ENCODE measurements around the gene OR51V1. TPM values are rescaled to one million over a fixed set of nuclear protein-coding genes. Genes with fewer than 3 reads are reported as not detected.

Gene OR51V1
- total and polyA plus RNA-seq, 10 of the 15 experiments (the other 5 are each of a cell fraction or from before 2014, with no cell fraction given), result not detected

DNA sequence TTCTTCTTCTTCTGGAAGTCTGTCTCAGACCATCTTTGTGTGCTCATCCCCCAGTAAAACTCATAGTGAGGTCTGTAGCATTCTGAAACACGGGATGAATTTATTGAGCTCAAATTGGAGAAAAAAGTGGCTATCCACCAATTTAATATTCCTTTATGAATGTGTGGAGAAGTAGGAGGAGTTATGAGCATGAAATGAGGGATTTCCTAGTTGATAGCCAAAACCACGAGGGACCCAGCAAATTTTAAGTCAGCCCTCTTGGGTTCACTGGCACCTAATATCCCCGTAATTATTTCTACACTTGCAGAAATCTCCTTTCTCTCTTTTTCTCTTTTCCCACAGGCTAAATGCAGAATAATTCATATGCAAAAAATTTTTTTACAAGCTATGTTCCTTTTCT is 45.8 kb downstream of the OR51V1 start, which contains the start of gene OR52A1:
Gene OR52A1, minus strand, starts transcription at position 101 of the 400 bp plus-strand sequence. CDS start 2,388 bp downstream, outside the sequence.
- H3K36me3 ChIP-seq (ENCODE audit: control insufficient read depth in 2 of 2, insufficient read depth in 2 of 2, low read length in 1 of 2), result no peaks in the 10 kb centered on the region
- TF ChIP-seq, protein P1, sequence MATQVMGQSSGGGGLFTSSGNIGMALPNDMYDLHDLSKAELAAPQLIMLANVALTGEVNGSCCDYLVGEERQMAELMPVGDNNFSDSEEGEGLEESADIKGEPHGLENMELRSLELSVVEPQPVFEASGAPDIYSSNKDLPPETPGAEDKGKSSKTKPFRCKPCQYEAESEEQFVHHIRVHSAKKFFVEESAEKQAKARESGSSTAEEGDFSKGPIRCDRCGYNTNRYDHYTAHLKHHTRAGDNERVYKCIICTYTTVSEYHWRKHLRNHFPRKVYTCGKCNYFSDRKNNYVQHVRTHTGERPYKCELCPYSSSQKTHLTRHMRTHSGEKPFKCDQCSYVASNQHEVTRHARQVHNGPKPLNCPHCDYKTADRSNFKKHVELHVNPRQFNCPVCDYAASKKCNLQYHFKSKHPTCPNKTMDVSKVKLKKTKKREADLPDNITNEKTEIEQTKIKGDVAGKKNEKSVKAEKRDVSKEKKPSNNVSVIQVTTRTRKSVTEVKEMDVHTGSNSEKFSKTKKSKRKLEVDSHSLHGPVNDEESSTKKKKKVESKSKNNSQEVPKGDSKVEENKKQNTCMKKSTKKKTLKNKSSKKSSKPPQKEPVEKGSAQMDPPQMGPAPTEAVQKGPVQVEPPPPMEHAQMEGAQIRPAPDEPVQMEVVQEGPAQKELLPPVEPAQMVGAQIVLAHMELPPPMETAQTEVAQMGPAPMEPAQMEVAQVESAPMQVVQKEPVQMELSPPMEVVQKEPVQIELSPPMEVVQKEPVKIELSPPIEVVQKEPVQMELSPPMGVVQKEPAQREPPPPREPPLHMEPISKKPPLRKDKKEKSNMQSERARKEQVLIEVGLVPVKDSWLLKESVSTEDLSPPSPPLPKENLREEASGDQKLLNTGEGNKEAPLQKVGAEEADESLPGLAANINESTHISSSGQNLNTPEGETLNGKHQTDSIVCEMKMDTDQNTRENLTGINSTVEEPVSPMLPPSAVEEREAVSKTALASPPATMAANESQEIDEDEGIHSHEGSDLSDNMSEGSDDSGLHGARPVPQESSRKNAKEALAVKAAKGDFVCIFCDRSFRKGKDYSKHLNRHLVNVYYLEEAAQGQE (IDR thresholded peaks at IDR 0.05; ENCODE audit: low read depth, low read length), result no peak
- no peak for TF ChIP-seq FOXK2 (IDR thresholded peaks at IDR 0.05)
- no peak within 1 kb of the TSS for H3K4me3 ChIP-seq
- H3K9me3 ChIP-seq (replicated peaks; ENCODE audit: control insufficient read depth, insufficient read depth, low read length), result no peaks in the 10 kb centered on the region
- 0% methylated on average over 3 of the region's 3 CpGs for WGBS (ENCODE audit: insufficient coverage, insufficient replicate concordance, low lambda C conversion rate, missing lambda C conversion rate)
- DNase-seq (ENCODE audit: low read depth, low spot score) (no peak), ATAC-seq (no peak), FAIRE-seq (no peak)
- in situ Hi-C loops (cut with MboI), result no loop called here
- ChIA-PET RAD21 (ENCODE audit: unreplicated experiment) (no interaction called here), POLR2A (no interaction called here), SMC1A (ENCODE audit: uncharacterized antibody, unreplicated experiment) (no interaction called here), CTCF (interaction anchor here (0.9 to 1.3 kb wide), 3 partner anchors 10 to 136 kb away, joined by 3 to 5 read pairs (median 3); no protein-coding TSS in a partner anchor)
- H3K4me1 ChIP-seq (ENCODE audit: control insufficient read depth, insufficient read depth, low read length), result no peaks in the 10 kb centered on the region
- no peaks in the 10 kb centered on the region for H3K27me3 ChIP-seq (replicated peaks in 1 of 2; ENCODE audit: control insufficient read depth in 2 of 2, insufficient read depth in 2 of 2, low read length in 1 of 2)
- no peak within 1 kb of the TSS for H3K27ac ChIP-seq (ENCODE audit: control insufficient read depth, insufficient read depth)
- no TSS peak for BruUV-seq (replicated peaks)
- intact Hi-C loops (cut with micrococcal nuclease; ENCODE audit: unreplicated experiment), result no loop called here
- no peaks in the 10 kb centered on the region for H4K20me1 ChIP-seq (ENCODE audit: control insufficient read depth, insufficient read depth)
- H3K79me2 ChIP-seq (ENCODE audit: control insufficient read depth, insufficient read depth, low read length), result no peaks in the 10 kb centered on the region
- no peak within 1 kb of the TSS for H3K9ac ChIP-seq (ENCODE audit: control insufficient read depth, insufficient read depth, low read length)
- H3K4me2 ChIP-seq (ENCODE audit: control insufficient read depth, insufficient read depth), result no peak within 1 kb of the TSS
- H2AFZ ChIP-seq (ENCODE audit: control insufficient read depth, low read depth, low read length), result no peak within 1 kb of the TSS
